HG03064 (cell line): ENCODE data around the gene KCNE4.
"Not testable (repeated sequence)": the region's sequence is repeated elsewhere in the genome, so short reads cannot be mapped to it uniquely, and the experiment has no call there.

Experiments
- ATAC-seq: cut with Tn5 transposase; IDR thresholded peaks from one replicate; pipeline ENCODE4 v1.9.1; 2021; ENCODE audit warnings: low read depth; ENCODE audit not compliant: unreplicated experiment

KCNE4 gene

GRCh38 chr2:223056701-223057418 is 4.9 kb downstream of the KCNE4 start:
- no peak for ATAC-seq

DNA sequence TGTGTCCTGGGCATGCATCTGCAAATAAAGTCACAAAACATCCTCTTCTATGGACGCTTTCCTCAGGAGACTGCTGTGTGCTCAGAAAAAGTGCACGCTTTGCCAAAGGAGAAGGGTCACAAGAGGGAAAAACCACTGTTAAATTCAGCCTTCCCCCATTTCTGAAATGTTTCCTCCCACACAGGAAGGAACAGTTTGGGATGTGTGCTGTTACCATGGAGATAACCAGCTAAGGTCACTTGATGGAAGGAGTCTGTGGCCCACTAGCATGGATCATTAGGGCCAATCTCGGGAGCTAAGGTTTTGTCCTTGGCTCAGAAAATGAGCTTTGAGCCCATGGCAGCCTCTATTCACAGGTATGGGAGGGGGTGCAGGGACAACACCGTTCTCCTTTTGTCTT is 5.6 kb downstream of the KCNE4 start:
- no peak for ATAC-seq

- ATAC-seq, result no peak
Measured at GRCh38 chr2:223058952-223059716, 7.1 kb downstream of the KCNE4 start.

DNA sequence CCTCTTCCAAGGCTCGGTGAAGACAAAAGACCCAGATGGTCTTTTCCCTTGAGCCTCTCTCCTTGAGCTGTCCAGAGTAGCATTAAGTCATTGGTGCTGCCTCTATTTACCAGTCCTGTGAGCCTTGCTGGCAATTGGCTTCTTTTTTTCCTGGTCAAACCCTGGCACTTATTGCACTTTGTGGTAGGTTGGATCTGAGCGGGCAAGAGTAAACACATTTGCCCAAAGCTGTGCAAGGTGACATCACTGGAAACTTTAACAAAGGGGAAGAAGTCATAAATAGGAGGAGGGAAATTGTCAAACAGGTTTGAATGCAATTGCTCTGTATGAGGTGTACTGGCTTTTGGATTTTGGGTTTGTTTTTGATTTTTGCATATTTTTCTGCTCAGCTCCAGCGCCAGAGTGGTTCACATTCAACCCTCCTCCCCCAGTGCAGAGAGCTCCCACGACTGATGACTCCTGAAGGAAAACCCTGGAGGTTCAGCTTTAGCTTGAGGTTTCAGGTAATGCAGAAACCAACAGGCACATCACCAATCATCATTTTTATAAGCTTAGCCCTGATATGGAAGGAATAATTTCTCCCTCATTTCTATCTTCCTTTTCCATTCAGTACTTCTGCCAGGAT is 8.3 kb downstream of the KCNE4 start:
- no peak for ATAC-seq

- ATAC-seq, result no peak
Measured at GRCh38 chr2:223062396-223062795, 10.4 kb downstream of the KCNE4 start.

GRCh38 chr2:223065107-223065506 is 13.1 kb downstream of the KCNE4 start:
- no peak for ATAC-seq

DNA sequence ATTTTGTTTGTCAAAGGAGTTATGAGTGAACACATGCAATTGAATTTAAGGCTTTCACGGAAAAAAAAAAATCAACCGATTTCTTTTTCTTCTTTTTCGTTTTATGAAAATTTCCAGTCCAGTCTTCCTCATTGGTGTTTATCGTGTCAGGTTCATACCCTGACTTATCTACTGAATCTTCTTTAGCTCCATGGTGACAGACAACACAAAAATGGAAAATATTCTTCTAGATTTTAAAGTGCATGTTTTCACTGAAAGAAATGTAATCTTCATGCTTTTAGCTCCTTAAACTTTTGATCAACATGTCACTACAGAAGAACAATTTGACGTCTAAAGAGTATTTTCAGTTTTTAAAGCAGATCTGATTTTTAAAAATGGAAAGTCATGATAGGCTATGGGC is 14.7 kb downstream of the KCNE4 start:
- ATAC-seq, result no peak

- no peak for ATAC-seq
Measured at GRCh38 chr2:223068071-223068470, 16.1 kb downstream of the KCNE4 start.

- ATAC-seq, result no peak
Measured at GRCh38 chr2:223069465-223069864, 17.5 kb downstream of the KCNE4 start.

DNA sequence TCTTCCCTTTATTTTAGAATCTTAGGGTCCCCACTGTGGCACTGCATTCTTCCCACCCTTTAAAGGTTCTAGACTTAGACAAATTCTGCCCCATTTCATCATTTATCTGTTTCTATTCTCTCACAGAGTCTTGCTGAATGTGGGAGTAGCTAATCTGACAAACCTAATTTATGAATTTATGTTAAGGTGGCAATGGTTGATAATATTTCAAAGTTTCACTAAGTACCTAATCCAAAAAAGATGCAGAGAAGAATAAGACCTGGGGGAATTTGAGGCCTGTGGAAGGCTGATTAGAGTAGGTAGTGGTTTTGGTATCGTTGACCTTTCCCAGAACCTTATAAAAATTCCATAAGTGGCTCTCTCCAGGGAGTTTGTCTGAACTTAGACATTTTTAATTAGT is 18.0 kb downstream of the KCNE4 start:
- no peak for ATAC-seq

DNA sequence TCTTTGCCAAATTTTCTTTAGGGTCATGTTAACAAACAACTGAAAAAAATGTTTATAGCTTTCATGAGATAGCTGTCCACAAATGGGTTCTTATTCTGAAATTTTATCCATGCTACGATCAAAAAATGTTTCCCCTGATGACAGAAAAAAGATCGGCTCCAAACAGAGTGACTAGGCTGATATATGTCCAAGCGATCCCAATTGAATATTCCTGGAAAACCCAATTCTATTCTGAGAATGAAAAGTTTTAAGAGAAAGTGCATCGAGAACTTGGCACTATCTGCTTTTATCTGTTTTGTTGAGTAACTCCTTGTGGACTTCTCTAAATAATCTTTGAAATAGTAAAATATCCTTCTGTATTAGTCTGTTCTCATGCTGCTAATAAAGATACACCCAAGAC is 19.1 kb downstream of the KCNE4 start:
- no peak for ATAC-seq

- ATAC-seq, result no peak
Measured at GRCh38 chr2:223072826-223073225, 20.8 kb downstream of the KCNE4 start.

DNA sequence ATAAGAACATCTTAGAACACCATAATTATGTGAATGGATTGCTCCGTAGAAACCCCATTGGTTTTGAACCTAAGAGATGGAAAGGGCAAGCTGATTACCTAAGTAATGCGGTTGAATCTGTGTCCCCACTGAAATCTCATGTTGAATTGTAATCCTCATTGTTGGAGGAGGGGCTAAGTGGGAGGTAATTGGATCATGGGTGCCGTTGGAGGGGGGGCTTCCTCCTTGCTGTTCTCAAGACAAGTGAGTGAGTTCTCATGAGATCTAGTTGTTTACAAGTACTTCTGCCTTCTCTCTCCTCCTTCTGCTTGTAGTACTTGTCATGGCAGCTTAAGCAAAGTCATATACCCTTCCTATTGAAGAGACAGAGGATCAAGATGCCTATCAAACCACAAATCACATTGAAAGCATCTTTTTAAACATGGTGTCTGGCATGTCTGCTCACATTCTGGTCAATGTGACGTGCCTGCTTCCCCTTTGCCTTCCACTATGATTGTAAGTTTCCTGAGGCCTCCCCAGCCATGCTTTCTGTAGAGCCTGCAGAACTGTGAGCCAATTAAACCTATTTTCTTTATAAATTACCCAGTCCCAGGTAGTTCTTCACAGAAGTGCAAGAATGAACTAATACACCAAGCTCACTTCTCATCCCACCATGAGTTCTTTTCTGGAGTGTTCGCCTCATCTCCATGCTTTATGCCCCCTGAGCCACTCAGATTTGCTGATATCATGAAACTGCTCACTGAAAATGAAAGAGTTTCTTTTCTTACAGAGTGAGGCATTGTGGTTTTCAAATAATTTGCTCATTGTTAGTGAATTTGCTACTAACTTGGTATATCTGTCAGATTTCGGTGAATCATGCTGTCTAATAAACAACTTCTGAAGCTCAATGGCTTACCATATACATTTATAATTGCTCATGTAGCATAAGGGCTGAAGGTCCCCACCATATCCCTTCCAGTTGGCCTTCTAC is 23.6 kb downstream of the KCNE4 start:
- peak; percentile 79 for ATAC-seq

- no peak for ATAC-seq
Measured at GRCh38 chr2:223076573-223076972, 24.6 kb downstream of the KCNE4 start.

DNA sequence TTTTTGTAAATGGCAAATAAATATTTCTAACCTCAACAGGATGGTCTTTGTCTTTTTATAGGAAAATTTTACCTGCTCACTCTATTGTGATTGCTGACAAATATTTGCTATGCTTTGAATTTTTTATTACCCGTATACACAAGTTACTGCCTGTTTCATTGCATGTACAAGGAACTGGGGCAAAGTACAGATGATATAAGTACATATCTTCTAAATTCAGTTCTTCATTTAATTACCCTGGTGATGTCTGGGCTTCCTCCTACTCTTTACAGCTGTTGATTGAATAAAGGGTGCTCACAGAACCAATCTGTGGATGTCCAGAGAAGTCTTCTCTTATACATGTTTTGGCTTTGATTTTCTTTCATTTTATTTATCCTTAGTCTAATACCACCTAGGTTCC is 26.5 kb downstream of the KCNE4 start:
- no peak for ATAC-seq

GRCh38 chr2:223079378-223079777 is 27.4 kb downstream of the KCNE4 start:
- no peak for ATAC-seq

DNA sequence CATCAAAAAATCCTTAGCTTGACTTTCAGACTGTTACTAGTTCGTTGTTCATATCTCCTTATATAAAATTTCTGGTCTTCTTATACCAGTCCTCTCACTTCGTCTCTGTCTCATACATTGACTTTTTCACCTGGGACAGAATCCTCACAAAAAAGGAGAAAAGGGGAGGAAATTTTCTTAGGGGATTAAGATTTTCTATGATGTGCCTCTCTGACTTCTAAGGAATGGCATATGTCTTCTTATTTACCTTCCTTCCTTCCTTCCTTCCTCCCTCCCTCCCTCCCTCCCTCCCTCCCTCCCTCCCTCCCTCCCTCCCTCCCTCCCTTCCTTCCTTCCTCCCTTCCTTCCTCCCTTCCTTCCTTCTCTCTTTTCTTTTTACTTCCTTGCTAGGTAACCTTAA is 27.9 kb downstream of the KCNE4 start:
- ATAC-seq, result no peak

DNA sequence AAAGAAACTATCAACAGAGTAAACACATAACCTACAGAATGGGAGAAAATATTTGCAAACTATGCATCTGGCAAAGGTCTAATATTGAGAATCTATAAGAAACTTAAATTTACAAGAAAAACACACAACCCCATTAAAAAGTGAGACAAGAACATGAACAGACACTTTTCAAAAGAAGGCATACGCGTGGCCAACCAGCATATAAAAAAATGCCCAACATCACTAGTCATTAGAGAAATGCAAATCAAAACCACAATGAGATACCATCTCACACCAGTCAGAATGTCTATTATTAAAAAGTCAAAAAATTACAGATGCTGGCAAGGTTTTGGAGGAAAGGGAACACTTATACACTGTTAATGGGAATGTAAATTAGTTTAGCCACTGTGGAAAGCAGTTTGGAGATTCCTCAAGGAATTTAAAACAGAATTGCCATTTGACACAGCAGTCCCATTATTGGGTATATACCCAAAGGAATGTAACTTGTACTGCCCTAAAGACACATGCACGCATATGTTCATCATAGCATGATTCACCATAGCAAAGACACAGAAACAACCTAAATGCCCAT is 28.9 kb downstream of the KCNE4 start:
- ATAC-seq, result not testable (repeated sequence)

- ATAC-seq, result no peak
Measured at GRCh38 chr2:223081789-223082188, 29.8 kb downstream of the KCNE4 start.

DNA sequence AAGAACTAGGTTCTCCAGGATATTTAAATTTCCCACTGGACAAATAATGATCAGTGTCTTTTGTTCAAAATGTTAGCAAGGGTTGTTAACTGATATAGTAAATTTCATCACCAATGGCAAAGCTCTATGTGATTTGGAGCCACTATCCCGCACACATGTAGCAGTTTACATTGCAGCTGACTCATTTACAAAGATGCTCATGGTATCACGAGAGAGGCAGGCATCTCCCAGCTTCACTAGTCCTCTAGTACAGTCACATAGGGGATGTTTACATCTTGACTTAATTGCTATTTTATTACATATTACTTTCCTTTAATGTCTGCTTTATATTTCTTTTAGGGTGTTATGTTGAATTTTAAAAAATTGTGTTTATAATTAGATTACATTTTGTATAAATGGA is 30.7 kb downstream of the KCNE4 start:
- ATAC-seq, result no peak
